Skeletal muscle tissue (tissue), 4 donors: ENCODE results near the gene ANKRD65. TPM values are rescaled to one million over a fixed set of nuclear protein-coding genes. Genes with fewer than 3 reads are reported as not detected.

ENCODE experiments used
- H3K27ac ChIP-seq: one replicate; pipeline ENCODE4 v1.7.0; 2013; ENCODE audit warnings: mild to moderate bottlenecking, low read depth, low read length, inconsistent platforms
- H3K27me3 ChIP-seq, 3 donors: one replicate each; pipeline ENCODE4 v1.7.0; 2013; ENCODE audit warnings: low read length in 3 of 3; ENCODE audit not compliant: control insufficient read depth in 3 of 3, insufficient read depth in 3 of 3
- H3K36me3 ChIP-seq, 3 donors: one replicate each; pipeline ENCODE4 v1.7.0; 2013; ENCODE audit warnings: low read length in 3 of 3; ENCODE audit not compliant: control insufficient read depth in 3 of 3, insufficient read depth in 3 of 3
- H3K4me1 ChIP-seq, 3 donors: one replicate each; pipeline ENCODE4 v1.7.0; 2013; ENCODE audit warnings: low read length in 3 of 3, mild to moderate bottlenecking in 3 of 3; ENCODE audit not compliant: control insufficient read depth in 3 of 3, insufficient read depth in 3 of 3
- H3K4me3 ChIP-seq, 3 donors: one replicate each; pipeline ENCODE4 v1.7.0; 2013; ENCODE audit warnings: low read length in 3 of 3
- H3K9ac ChIP-seq, 3 donors: one replicate each; pipeline ENCODE4 v1.7.0; 2013; ENCODE audit warnings: low read length in 3 of 3, mild to moderate bottlenecking in 3 of 3, moderate library complexity in 2 of 3, low read depth in 1 of 3
- H3K9me3 ChIP-seq, 3 donors: one replicate each; pipeline ENCODE4 v1.7.0; 2013; ENCODE audit warnings: low read length in 3 of 3; ENCODE audit not compliant: control insufficient read depth in 3 of 3
- total RNA-seq: library from RNA; depleted of rRNA; stranded (reverse); fragments of >200 nt; gene quantifications from one replicate; pipeline ENCODE4 v1.2.3, GENCODE V29; 2014
- donor health status: Osteomylitis.

Gene ANKRD65
- total RNA-seq, 1 donor from 2014 or later, result 5.7 TPM

- H3K4me3 ChIP-seq, result peak overlapping the region; percentile 51 to 68 (median 60)
Observed at GRCh38 chr1:1435911-1436629, 15.0 kb upstream of the ANKRD65 start.

GRCh38 chr1:1435106-1435903 lies 14.2 kb upstream of the ANKRD65 start, which contains the start of gene VWA1:
VWA1 (plus strand) TSS chr1:1435690; CDS start chr1:1435749, 59 bp downstream.
- H3K4me1 ChIP-seq, result peaks cover 47 to 60% (median 58%) of the 10 kb centered on the region in 3 donors
- peaks cover 0 to 36% (median 13%) of the 10 kb centered on the region in 3 donors for H3K27me3 ChIP-seq
- H3K9ac ChIP-seq, result peak within 1 kb of the TSS; percentile 51 to 62 (median 53)
- peak within 1 kb of the TSS; percentile 82 for H3K27ac ChIP-seq
- H3K36me3 ChIP-seq, result no peaks in the 10 kb centered on the region
- H3K4me3 ChIP-seq, result peak within 1 kb of the TSS; percentile 57 to 73 (median 68)
- no peaks in the 10 kb centered on the region for H3K9me3 ChIP-seq

More at GRCh38 chr1:1435911-1436629, 15.0 kb upstream of the ANKRD65 start:
- Histone ChIP-seq H3K27me3 (peaks cover 0 to 36% (median 13%) of the 10 kb centered on the region in 3 donors), H3K27ac (no peak overlapping the region), H3K9me3 (no peaks in the 10 kb centered on the region), H3K4me1 (peaks cover 54 to 63% (median 60%) of the 10 kb centered on the region in 3 donors), H3K9ac (peak overlapping the region; percentile 38 to 62 (median 51)), H3K36me3 (no peaks in the 10 kb centered on the region)

GRCh38 chr1:1434824-1435105 lies 13.7 kb upstream of the ANKRD65 start:
- Histone ChIP-seq H3K9me3 (no peaks in the 10 kb centered on the region), H3K27ac (peak overlapping the region; percentile 82), H3K27me3 (peaks cover 0 to 39% (median 13%) of the 10 kb centered on the region in 3 donors), H3K9ac (peak overlapping the region in 2 of 3 donors; percentile 53 to 62), H3K4me3 (peak overlapping the region in 2 of 3 donors; percentile 68 to 73), H3K36me3 (no peaks in the 10 kb centered on the region), H3K4me1 (peaks cover 53 to 64% (median 63%) of the 10 kb centered on the region in 3 donors)

GRCh38 chr1:1434131-1434823 lies 13.2 kb upstream of the ANKRD65 start:
- Histone ChIP-seq H3K9ac (peak overlapping the region in 2 of 3 donors; percentile 53 to 62), H3K36me3 (no peaks in the 10 kb centered on the region), H3K9me3 (no peaks in the 10 kb centered on the region), H3K27me3 (peaks cover 0 to 39% (median 13%) of the 10 kb centered on the region in 3 donors), H3K4me3 (peak overlapping the region in 2 of 3 donors; percentile 22 to 68), H3K27ac (peak overlapping the region; percentile 82), H3K4me1 (peaks cover 57 to 68% (median 66%) of the 10 kb centered on the region in 3 donors)

- H3K9me3 ChIP-seq, result no peaks in the 10 kb centered on the region
- peaks cover 57 to 68% (median 66%) of the 10 kb centered on the region in 3 donors for H3K4me1 ChIP-seq
- H3K27me3 ChIP-seq, result peaks cover 0 to 38% (median 13%) of the 10 kb centered on the region in 3 donors
- H3K4me3 ChIP-seq, result peak overlapping the region in 1 of 3 donors; percentile 2
- H3K36me3 ChIP-seq, result no peaks in the 10 kb centered on the region
- peak overlapping the region in 2 of 3 donors; percentile 25 to 45 for H3K9ac ChIP-seq
- peak overlapping the region; percentile 82 for H3K27ac ChIP-seq
Observed at GRCh38 chr1:1433804-1434130, 12.7 kb upstream of the ANKRD65 start.

- H3K4me1 ChIP-seq, result peaks cover 57 to 68% (median 66%) of the 10 kb centered on the region in 3 donors
- peaks cover 0 to 37% (median 17%) of the 10 kb centered on the region in 3 donors for H3K27me3 ChIP-seq
- H3K27ac ChIP-seq, result peak overlapping the region; percentile 82
- H3K9ac ChIP-seq, result peak overlapping the region in 2 of 3 donors; percentile 25 to 45
- no peaks in the 10 kb centered on the region for H3K36me3 ChIP-seq
- H3K9me3 ChIP-seq, result no peaks in the 10 kb centered on the region
- H3K4me3 ChIP-seq, result peak overlapping the region in 1 of 3 donors; percentile 2
Observed at GRCh38 chr1:1432951-1433803, 12.1 kb upstream of the ANKRD65 start.

GRCh38 chr1:1432274-1432950 lies 11.3 kb upstream of the ANKRD65 start:
- Histone ChIP-seq H3K4me3 (no peak overlapping the region), H3K27me3 (peaks cover 0 to 31% (median 16%) of the 10 kb centered on the region in 3 donors), H3K9ac (peak overlapping the region in 1 of 3 donors; percentile 45), H3K4me1 (peaks cover 57 to 66% (median 64%) of the 10 kb centered on the region in 3 donors), H3K27ac (peak overlapping the region; percentile 82), H3K36me3 (no peaks in the 10 kb centered on the region), H3K9me3 (no peaks in the 10 kb centered on the region)

GRCh38 chr1:1431845-1432273 lies 10.8 kb upstream of the ANKRD65 start:
- H3K9ac ChIP-seq, result peak overlapping the region in 1 of 3 donors; percentile 33

More at GRCh38 chr1:1431845-1432273, 10.8 kb upstream of the ANKRD65 start:
- no peak overlapping the region for H3K4me3 ChIP-seq
- peaks cover 54 to 62% (median 59%) of the 10 kb centered on the region in 3 donors for H3K4me1 ChIP-seq
- H3K36me3 ChIP-seq, result no peaks in the 10 kb centered on the region
- peaks cover 0 to 26% (median 10%) of the 10 kb centered on the region in 3 donors for H3K27me3 ChIP-seq
- no peaks in the 10 kb centered on the region for H3K9me3 ChIP-seq
- H3K27ac ChIP-seq, result peak overlapping the region; percentile 82
